Esophagus squamous epithelium (tissue), 4 donors: Measurements from ENCODE around the gene LDB2.

ENCODE experiments used
- POLR2A ChIP-seq, 4 donors: fragments of 450-650 bp; IDR thresholded peaks; one replicate each; pipeline ENCODE4 v1.6.1; 2017; ENCODE audit warnings: antibody characterized with exemption in 4 of 4, mild to moderate bottlenecking in 4 of 4, moderate library complexity in 3 of 4
- TF ChIP-seq, protein P1 (sequence below), 6 experiments: fragments of 450-650 bp in 4 of 6; fragments of 200-600 bp in 2 of 6; sonication (generic) in 2 of 6; IDR thresholded peaks; one replicate each; pipeline ENCODE4 v1.5.1; 2016 to 2019; ENCODE audit warnings: antibody characterized with exemption in 6 of 6, mild to moderate bottlenecking in 4 of 6, moderate library complexity in 4 of 6

DNA sequence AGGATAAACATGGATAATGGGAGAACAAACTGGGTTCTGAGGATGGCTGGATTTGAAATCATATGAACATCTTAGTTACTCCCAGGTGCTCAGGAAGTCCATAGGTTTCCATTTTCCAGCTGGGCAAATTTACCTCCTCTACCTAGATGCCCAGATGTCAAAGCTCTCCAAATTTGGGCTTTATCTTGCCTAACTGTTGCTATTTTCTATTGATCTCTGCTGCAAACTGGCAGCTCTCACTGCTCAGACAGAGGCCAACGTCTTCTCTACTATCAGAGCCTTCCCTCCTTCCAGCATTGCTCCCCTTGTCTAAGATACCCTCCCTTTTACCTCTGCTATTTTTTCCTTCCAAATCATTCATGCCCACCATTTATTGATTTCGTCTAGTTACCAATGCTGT, 62.1 kb downstream of the LDB2 start:
- TF ChIP-seq, protein P1, sequence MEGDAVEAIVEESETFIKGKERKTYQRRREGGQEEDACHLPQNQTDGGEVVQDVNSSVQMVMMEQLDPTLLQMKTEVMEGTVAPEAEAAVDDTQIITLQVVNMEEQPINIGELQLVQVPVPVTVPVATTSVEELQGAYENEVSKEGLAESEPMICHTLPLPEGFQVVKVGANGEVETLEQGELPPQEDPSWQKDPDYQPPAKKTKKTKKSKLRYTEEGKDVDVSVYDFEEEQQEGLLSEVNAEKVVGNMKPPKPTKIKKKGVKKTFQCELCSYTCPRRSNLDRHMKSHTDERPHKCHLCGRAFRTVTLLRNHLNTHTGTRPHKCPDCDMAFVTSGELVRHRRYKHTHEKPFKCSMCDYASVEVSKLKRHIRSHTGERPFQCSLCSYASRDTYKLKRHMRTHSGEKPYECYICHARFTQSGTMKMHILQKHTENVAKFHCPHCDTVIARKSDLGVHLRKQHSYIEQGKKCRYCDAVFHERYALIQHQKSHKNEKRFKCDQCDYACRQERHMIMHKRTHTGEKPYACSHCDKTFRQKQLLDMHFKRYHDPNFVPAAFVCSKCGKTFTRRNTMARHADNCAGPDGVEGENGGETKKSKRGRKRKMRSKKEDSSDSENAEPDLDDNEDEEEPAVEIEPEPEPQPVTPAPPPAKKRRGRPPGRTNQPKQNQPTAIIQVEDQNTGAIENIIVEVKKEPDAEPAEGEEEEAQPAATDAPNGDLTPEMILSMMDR (IDR thresholded peaks at IDR 0.05): no peak
- TF ChIP-seq POLR2A (IDR thresholded peaks at IDR 0.05): no peak
